IMR-90 (cell line): Measurements from ENCODE around the gene PRKCE. TPM values are rescaled to one million over a fixed set of nuclear protein-coding genes. Genes with fewer than 3 reads are reported as not detected.

ENCODE experiments used
- ATAC-seq: fragments of 200-7000 bp; cut with Tn5 transposase; 2 replicates; pipeline ENCODE4 v1.9.1; 2020; ENCODE audit warnings: low read depth, mild to moderate bottlenecking, moderate library complexity
- BruUV-seq: library from RNA; stranded (reverse); fragments of 400-500 nt; replicated peaks from 2 replicates; lab custom pipeline; 2021; lab: Mats Ljungman, UMichigan
- CTCF ChIA-PET: fragments of 300-600 bp; formaldehyde crosslinking; extraction: SDS; loops from one replicate; lab custom pipeline; 2021; ENCODE audit warnings: antibody characterized with exemption; lab: Yijun Ruan, JAX
- POLR2A ChIA-PET: fragments of 300-600 bp; sonication (Branson Sonifier 250); formaldehyde crosslinking; loops from one replicate; lab custom pipeline; 2022; ENCODE audit warnings: antibody characterized with exemption; ENCODE audit not compliant: unreplicated experiment; lab: Charles Lee
- DNase-seq: peaks from one replicate; pipeline ENCODE4 v3.0.0; 2013
- H2AFZ ChIP-seq: replicated peaks from 2 replicates; pipeline ENCODE3; 2013; ENCODE audit warnings: low read length, mild to moderate bottlenecking; ENCODE audit not compliant: poor library complexity
- H2AK5ac ChIP-seq: 2 replicates; pipeline ENCODE4 v1.6.1; 2013; ENCODE audit warnings: low read depth, low read length, inconsistent platforms
- H2AK9ac ChIP-seq: replicated peaks from 2 replicates; pipeline ENCODE3; 2013; ENCODE audit warnings: mild to moderate bottlenecking, low read depth, low read length, moderate library complexity; ENCODE audit not compliant: poor library complexity
- H2BK120ac ChIP-seq: 2 replicates; pipeline ENCODE4 v1.6.1; 2013; ENCODE audit warnings: low read depth, low read length, inconsistent platforms
- H2BK15ac ChIP-seq: 3 replicates; pipeline ENCODE4 v1.6.1; 2013; ENCODE audit warnings: low read depth, low read length, inconsistent platforms
- H2BK20ac ChIP-seq: 2 replicates; pipeline ENCODE4 v1.6.1; 2013; ENCODE audit warnings: low read depth, mild to moderate bottlenecking, inconsistent platforms, low read length, moderate library complexity
- H2BK5ac ChIP-seq: 2 replicates; pipeline ENCODE4 v1.6.1; 2013; ENCODE audit warnings: mild to moderate bottlenecking, low read depth, low read length, inconsistent platforms; ENCODE audit not compliant: poor library complexity, severe bottlenecking
- H3K14ac ChIP-seq: replicated peaks from 2 replicates; pipeline ENCODE4 v1.6.1; 2013; ENCODE audit warnings: low read depth, low read length, inconsistent platforms
- H3K18ac ChIP-seq: 2 replicates; pipeline ENCODE4 v1.6.1; 2013; ENCODE audit warnings: low read depth, low read length, control low read depth
- H3K23ac ChIP-seq: 2 replicates; pipeline ENCODE4 v1.6.1; 2013; ENCODE audit warnings: low read depth, low read length, inconsistent platforms
- H3K27ac ChIP-seq: 2 replicates; pipeline ENCODE4 v1.5.1; 2013; ENCODE audit warnings: mild to moderate bottlenecking, control low read depth, low read length; ENCODE audit not compliant: insufficient read depth
- H3K27me3 ChIP-seq: 2 replicates; pipeline ENCODE4 v1.6.1; 2013; ENCODE audit warnings: low read length; ENCODE audit not compliant: control insufficient read depth, insufficient read depth
- H3K36me3 ChIP-seq: 2 replicates; pipeline ENCODE4 v1.6.1; 2013; ENCODE audit warnings: low read length, mixed read lengths; ENCODE audit not compliant: control insufficient read depth, insufficient read depth
- H3K4ac ChIP-seq: 2 replicates; pipeline ENCODE4 v1.6.1; 2013; ENCODE audit warnings: low read depth, low read length, inconsistent platforms
- H3K4me1 ChIP-seq: 2 replicates; pipeline ENCODE4 v1.6.1; 2013; ENCODE audit warnings: low read length, mixed read lengths; ENCODE audit not compliant: control insufficient read depth, insufficient read depth
- H3K4me2 ChIP-seq: 2 replicates; pipeline ENCODE4 v1.6.1; 2013; ENCODE audit warnings: low read depth, mild to moderate bottlenecking, control low read depth, low read length, moderate library complexity
- H3K4me3 ChIP-seq: 2 replicates; pipeline ENCODE4 v1.5.1; 2013; ENCODE audit warnings: low read depth, mild to moderate bottlenecking, control low read depth, low read length, moderate library complexity; ENCODE audit not compliant: insufficient read depth
- H3K56ac ChIP-seq: 2 replicates; pipeline ENCODE4 v1.6.1; 2013; ENCODE audit warnings: low read length, inconsistent platforms; ENCODE audit not compliant: insufficient read depth; ENCODE audit errors: extremely low read depth
- H3K79me1 ChIP-seq, 2 experiments: 2 replicates each; pipeline ENCODE4 v1.6.1; 2013; ENCODE audit warnings: low read length in 2 of 2, inconsistent platforms in 1 of 2, low read depth in 1 of 2
- H3K9ac ChIP-seq: 2 replicates; pipeline ENCODE4 v1.6.1; 2013; ENCODE audit warnings: low read depth, low read length, control low read depth
- H3K9me1 ChIP-seq: 2 replicates; pipeline ENCODE4 v1.6.1; 2013; ENCODE audit warnings: low read length, inconsistent platforms; ENCODE audit not compliant: insufficient read depth
- H3K9me3 ChIP-seq: 2 replicates; pipeline ENCODE4 v1.6.1; 2013; ENCODE audit warnings: low read length; ENCODE audit not compliant: control insufficient read depth, insufficient read depth
- H4K20me1 ChIP-seq: 2 replicates; pipeline ENCODE4 v1.6.1; 2013; ENCODE audit warnings: low read length, inconsistent platforms; ENCODE audit not compliant: insufficient read depth
- H4K5ac ChIP-seq: 2 replicates; pipeline ENCODE4 v1.6.1; 2013; ENCODE audit warnings: mild to moderate bottlenecking, low read depth, low read length, control low read depth
- H4K8ac ChIP-seq, 2 experiments: 2 replicates each; pipeline ENCODE4 v1.6.1; 2013; ENCODE audit warnings: low read depth in 2 of 2, low read length in 2 of 2, control low read depth in 1 of 2, inconsistent platforms in 1 of 2
- H4K91ac ChIP-seq: 2 replicates; pipeline ENCODE4 v1.6.1; 2013; ENCODE audit warnings: low read depth, low read length, inconsistent platforms; ENCODE audit not compliant: insufficient read depth
- CEBPB ChIP-seq: IDR thresholded peaks from 2 replicates; pipeline ENCODE4 v1.6.1; 2012; ENCODE audit warnings: low read depth, low read length, improper control_type of control experiment
- MAZ ChIP-seq: IDR thresholded peaks from 2 replicates; pipeline ENCODE4 v1.6.1; 2012; ENCODE audit warnings: low read depth, mild to moderate bottlenecking, low read length, improper control_type of control experiment, moderate library complexity, borderline replicate concordance
- MXI1 ChIP-seq: IDR thresholded peaks from 2 replicates; pipeline ENCODE4 v1.6.1; 2012; ENCODE audit warnings: low read depth, mild to moderate bottlenecking, low read length, moderate library complexity, borderline replicate concordance
- WGBS, 2 experiments: methylation state at CpG; one replicate each; pipeline versions ENCODE4 v1.1.5 to v1.1.7; 2013; ENCODE audit warnings: missing lambda C conversion rate in 2 of 2; ENCODE audit not compliant: insufficient read length in 1 of 2; ENCODE audit errors: extremely low coverage in 2 of 2; 5-methylcytosine and 5-hydroxymethylcytosine counted together
- dilution Hi-C: fragments of 300-500 bp; cut with HindIII; formaldehyde crosslinking; loops from one replicate; pipeline ENCODE4 v1.14.3; 2018; ENCODE audit warnings: low sequenced_read_pairs; ENCODE audit not compliant: unreplicated experiment
- in situ Hi-C: fragments of 300-500 bp; cut with MboI; formaldehyde crosslinking; loops from 3 replicates; pipeline ENCODE4 v1.14.3; 2019; ENCODE audit warnings: low sequenced_read_pairs, inconsistent platforms, mixed read lengths
- intact Hi-C: fragments of 100-400 bp; cut with micrococcal nuclease; formaldehyde crosslinking; loops from 2 replicates; pipeline ENCODE4 v1.10.0; 2022
- polyA plus RNA-seq, 3 experiments: library from polyadenylated mRNA; depleted of rRNA; stranded (reverse); fragments of >200 nt; gene quantifications; 2 replicates each; pipeline ENCODE4 v1.2.3, GENCODE V29; 2012; ENCODE audit warnings: low replicate concordance in 1 of 3
- total RNA-seq: library from RNA; depleted of rRNA; stranded (reverse); fragments of >200 nt; gene quantifications from 2 replicates; pipeline ENCODE4 v1.2.3, GENCODE V29; 2012
- TF ChIP-seq, protein P1 (sequence below): conservative IDR thresholded peaks from 2 replicates; pipeline ENCODE4 v1.5.1; 2012; ENCODE audit warnings: mild to moderate bottlenecking, low read depth, low read length, improper control_type of control experiment

Gene PRKCE
- total and polyA plus RNA-seq, 2 of the 4 experiments (the other 2 are of a cell fraction), result 8.1 to 32.4 TPM

DNA sequence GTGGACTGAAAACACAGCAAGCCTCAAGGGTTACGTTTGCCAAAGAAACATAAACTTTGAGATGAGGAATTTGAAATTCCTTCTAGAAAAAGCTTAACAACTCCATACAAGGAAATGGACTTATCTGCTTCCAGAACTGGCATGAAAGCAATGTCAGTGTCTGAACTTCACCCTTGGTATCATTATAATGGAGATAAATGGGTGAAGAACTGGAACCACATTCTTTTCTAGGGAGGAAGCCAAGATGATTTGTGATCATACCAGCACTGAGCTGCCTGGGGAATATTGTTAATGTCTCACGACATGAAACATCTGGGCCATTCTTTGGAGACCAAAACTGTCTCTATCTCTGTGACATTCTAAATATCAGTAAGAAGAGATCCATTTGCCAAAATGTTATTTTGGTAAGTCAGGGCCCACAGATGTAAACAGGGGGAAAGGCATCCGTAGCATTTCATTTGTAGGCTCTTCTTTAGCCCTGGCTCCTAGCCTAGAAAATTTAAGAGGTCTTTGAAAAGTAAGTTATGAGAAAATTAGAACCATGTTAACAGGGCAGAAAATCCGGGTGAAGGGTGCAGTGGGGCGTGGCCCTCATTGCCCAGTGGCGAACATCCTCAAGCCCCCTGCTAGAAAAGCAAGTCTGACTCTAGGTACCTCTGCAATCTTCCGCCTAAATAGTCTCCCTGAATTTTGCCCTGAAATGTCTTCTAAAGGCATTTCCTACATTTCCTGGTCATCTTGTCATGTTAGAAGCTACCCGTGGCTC lies 350.4 kb downstream of the PRKCE start (continued):
- TF ChIP-seq, protein P1, sequence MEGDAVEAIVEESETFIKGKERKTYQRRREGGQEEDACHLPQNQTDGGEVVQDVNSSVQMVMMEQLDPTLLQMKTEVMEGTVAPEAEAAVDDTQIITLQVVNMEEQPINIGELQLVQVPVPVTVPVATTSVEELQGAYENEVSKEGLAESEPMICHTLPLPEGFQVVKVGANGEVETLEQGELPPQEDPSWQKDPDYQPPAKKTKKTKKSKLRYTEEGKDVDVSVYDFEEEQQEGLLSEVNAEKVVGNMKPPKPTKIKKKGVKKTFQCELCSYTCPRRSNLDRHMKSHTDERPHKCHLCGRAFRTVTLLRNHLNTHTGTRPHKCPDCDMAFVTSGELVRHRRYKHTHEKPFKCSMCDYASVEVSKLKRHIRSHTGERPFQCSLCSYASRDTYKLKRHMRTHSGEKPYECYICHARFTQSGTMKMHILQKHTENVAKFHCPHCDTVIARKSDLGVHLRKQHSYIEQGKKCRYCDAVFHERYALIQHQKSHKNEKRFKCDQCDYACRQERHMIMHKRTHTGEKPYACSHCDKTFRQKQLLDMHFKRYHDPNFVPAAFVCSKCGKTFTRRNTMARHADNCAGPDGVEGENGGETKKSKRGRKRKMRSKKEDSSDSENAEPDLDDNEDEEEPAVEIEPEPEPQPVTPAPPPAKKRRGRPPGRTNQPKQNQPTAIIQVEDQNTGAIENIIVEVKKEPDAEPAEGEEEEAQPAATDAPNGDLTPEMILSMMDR, result no peak
- TF ChIP-seq MXI1, result no peak

DNA sequence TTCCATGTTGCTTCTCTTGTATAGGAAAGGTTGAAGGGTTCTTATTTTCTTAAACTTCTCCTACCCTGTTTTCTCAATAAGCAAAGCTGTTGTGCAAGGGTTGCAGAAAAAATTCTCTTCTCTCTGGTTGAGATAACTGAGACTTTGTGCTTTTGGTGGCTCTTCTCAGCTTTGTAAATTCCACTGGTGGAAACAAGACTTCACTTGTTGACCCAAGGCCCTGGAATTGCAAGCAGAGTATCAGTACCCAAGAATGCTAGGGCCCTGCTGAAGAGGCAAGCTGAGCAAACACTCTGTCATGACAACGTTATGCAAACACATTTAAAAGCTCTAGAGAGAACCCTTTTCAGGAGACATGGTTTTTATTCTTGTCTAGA lies 351.0 kb downstream of the PRKCE start:
- H2BK120ac ChIP-seq, result peak overlapping the region; percentile 100
- CTCF ChIA-PET, result interaction anchor here (0.8 to 1.6 kb wide), 2 partner anchors 27 to 291 kb away, joined by 3 to 8 read pairs; no protein-coding TSS in a partner anchor
- H2AK9ac ChIP-seq, result no peak overlapping the region
- no peaks in the 10 kb centered on the region for H3K9me3 ChIP-seq
- H3K23ac ChIP-seq, result peak overlapping the region; percentile 94
- peak overlapping the region; percentile 53; the same call in 1 of the 2 replicates for H3K9ac ChIP-seq
- peak overlapping the region; percentile 95 for H3K14ac ChIP-seq
- peak overlapping the region; percentile 95 for H3K56ac ChIP-seq
- no TSS peak for BruUV-seq
- H2BK20ac ChIP-seq, result peak overlapping the region; percentile 100
- H3K4me3 ChIP-seq, result no peak overlapping the region
- H3K79me1 ChIP-seq, result peaks cover 4 to 29% of the 10 kb centered on the region in 2 experiments; a peak in 3 of 4 replicates
- no peaks in the 10 kb centered on the region for H4K20me1 ChIP-seq
- H3K18ac ChIP-seq, result peak overlapping the region; percentile 96
- peak overlapping the region; percentile 47; the same call in 1 of the 2 replicates for H3K4me2 ChIP-seq
- intact Hi-C loops (loop anchor here (5.0 kb wide), 2 partner anchors 65 to 375 kb away; no protein-coding TSS in a partner anchor), dilution Hi-C loops (no loop called here), in situ Hi-C loops (loop anchor here (25.0 kb wide), 1 partner anchor 360 kb away; no protein-coding TSS in a partner anchor)
- peak overlapping the region; percentile 94 for H2BK15ac ChIP-seq
- peak overlapping the region; percentile 90 for H2AK5ac ChIP-seq
- ATAC-seq (peak; percentile 71), DNase-seq (peak; percentile 79)
- TF ChIP-seq MAZ (no peak), CEBPB (peak; percentile 48)
- H2BK5ac ChIP-seq, result peak overlapping the region; percentile 99
- H3K27ac ChIP-seq, result peak overlapping the region; percentile 87
- POLR2A ChIA-PET, result interaction anchor here (0.6 kb wide), 2 partner anchors 257 to 295 kb away, joined by 3 to 5 read pairs; partner anchors contain the start of gene EPAS1
- peak overlapping the region; percentile 99 for H3K4ac ChIP-seq
- H3K36me3 ChIP-seq, result peaks cover 7% of the 10 kb centered on the region
- H4K5ac ChIP-seq, result peak overlapping the region; percentile 95
- H3K4me1 ChIP-seq, result peaks cover 20% of the 10 kb centered on the region
- no CpG with 5 or more reads among the region's 1 CpG for WGBS, 2 experiments
- no peak overlapping the region for H2AFZ ChIP-seq
- peaks cover 8% of the 10 kb centered on the region for H3K9me1 ChIP-seq
- H4K91ac ChIP-seq, result peak overlapping the region; percentile 99
- H3K27me3 ChIP-seq, result no peaks in the 10 kb centered on the region
- H4K8ac ChIP-seq, result peak overlapping the region; percentile 63 to 93
